HL-60 (cell line): ENCODE data around the gene CALHM2.
A peak's percentile ranks its signal among the peaks of the same experiment; 100 is the strongest.

Source experiments
- DNase-seq, 2 experiments: peaks; one replicate each; pipeline ENCODE4 v3.0.0-alpha.2; 2010 to 2020; ENCODE audit warnings: low read depth in 1 of 2, low spot score in 1 of 2
- H3K27ac ChIP-seq: fragments of 250-450 bp; sonication (Bioruptor Pico); replicated peaks from 2 replicates; pipeline ENCODE4 v1.5.1; 2020; ENCODE audit warnings: mild to moderate bottlenecking, moderate library complexity
- H3K27me3 ChIP-seq: fragments of 250-450 bp; sonication (Bioruptor Pico); 2 replicates; pipeline ENCODE4 v1.5.1; 2021; ENCODE audit warnings: mild to moderate bottlenecking, moderate library complexity; ENCODE audit not compliant: insufficient read depth, poor library complexity, severe bottlenecking
- H3K4me3 ChIP-seq: replicated peaks from 2 replicates; pipeline ENCODE4 v1.5.1; 2011; ENCODE audit warnings: mild to moderate bottlenecking, control low read depth, low read length; ENCODE audit not compliant: insufficient read depth
- GABPA ChIP-seq: IDR thresholded peaks from 2 replicates; pipeline ENCODE4 v1.6.1; 2012; ENCODE audit warnings: low read depth
- POLR2AphosphoS5 ChIP-seq: IDR thresholded peaks from 2 replicates; pipeline ENCODE4 v1.6.1; 2012; ENCODE audit warnings: low read depth
- SPI1 ChIP-seq: IDR thresholded peaks from 2 replicates; pipeline ENCODE4 v1.6.1; 2012; ENCODE audit warnings: low read depth, mild to moderate bottlenecking, borderline replicate concordance
- TF ChIP-seq, protein P1 (sequence below): IDR thresholded peaks from one replicate; pipeline ENCODE4 v1.5.1; 2011; ENCODE audit warnings: low read length, control low read depth, inconsistent platforms; ENCODE audit not compliant: insufficient read depth
- TF ChIP-seq, protein P2 (sequence below): IDR thresholded peaks from 2 replicates; pipeline ENCODE4 v1.6.1; 2012; ENCODE audit warnings: low read depth; ENCODE audit not compliant: insufficient replicate concordance

The CALHM2 gene

DNA sequence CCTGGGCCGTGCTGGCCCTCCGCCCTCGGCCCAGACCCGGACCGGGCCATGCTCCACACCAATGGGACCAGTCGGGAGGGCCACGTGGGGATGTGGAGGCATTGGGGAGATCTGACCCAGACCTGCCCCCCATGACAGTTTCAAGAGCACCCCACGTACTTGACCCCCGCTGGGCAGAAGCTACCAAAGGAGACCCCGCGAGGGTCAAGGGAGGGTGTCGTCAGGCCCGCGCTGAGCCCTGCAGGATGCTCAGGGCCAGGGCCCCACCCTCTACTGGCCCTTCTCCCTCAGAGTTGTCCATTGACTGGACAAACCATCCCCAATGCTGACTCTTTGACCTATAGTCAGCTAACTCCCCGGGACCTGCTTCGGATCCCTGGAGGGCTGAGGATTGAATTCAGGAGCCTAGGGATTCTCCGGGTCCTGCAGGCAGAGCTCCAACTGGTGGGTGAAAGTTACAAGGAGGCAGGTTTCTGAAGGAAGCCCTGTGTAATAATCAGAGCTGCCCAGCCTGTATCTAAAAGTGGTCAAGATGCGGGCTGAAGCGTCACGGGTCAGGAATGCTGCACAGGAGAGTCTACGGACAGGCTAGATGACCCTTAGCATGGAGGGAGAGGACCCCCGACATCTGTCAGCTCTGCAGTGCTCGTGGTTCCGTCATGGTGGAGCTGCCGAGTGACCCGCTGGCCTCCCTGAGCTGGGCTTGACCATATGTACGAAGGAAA, 498 bp upstream of the CALHM2 start:
- Histone ChIP-seq H3K27me3 (no peaks in the 10 kb centered on the region), H3K27ac (peak overlapping the region; percentile 20; the same call in 1 of the 2 replicates), H3K4me3 (peak overlapping the region; percentile 58)
- TF ChIP-seq, protein P1, sequence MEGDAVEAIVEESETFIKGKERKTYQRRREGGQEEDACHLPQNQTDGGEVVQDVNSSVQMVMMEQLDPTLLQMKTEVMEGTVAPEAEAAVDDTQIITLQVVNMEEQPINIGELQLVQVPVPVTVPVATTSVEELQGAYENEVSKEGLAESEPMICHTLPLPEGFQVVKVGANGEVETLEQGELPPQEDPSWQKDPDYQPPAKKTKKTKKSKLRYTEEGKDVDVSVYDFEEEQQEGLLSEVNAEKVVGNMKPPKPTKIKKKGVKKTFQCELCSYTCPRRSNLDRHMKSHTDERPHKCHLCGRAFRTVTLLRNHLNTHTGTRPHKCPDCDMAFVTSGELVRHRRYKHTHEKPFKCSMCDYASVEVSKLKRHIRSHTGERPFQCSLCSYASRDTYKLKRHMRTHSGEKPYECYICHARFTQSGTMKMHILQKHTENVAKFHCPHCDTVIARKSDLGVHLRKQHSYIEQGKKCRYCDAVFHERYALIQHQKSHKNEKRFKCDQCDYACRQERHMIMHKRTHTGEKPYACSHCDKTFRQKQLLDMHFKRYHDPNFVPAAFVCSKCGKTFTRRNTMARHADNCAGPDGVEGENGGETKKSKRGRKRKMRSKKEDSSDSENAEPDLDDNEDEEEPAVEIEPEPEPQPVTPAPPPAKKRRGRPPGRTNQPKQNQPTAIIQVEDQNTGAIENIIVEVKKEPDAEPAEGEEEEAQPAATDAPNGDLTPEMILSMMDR: no peak
- TF ChIP-seq, protein P2, sequence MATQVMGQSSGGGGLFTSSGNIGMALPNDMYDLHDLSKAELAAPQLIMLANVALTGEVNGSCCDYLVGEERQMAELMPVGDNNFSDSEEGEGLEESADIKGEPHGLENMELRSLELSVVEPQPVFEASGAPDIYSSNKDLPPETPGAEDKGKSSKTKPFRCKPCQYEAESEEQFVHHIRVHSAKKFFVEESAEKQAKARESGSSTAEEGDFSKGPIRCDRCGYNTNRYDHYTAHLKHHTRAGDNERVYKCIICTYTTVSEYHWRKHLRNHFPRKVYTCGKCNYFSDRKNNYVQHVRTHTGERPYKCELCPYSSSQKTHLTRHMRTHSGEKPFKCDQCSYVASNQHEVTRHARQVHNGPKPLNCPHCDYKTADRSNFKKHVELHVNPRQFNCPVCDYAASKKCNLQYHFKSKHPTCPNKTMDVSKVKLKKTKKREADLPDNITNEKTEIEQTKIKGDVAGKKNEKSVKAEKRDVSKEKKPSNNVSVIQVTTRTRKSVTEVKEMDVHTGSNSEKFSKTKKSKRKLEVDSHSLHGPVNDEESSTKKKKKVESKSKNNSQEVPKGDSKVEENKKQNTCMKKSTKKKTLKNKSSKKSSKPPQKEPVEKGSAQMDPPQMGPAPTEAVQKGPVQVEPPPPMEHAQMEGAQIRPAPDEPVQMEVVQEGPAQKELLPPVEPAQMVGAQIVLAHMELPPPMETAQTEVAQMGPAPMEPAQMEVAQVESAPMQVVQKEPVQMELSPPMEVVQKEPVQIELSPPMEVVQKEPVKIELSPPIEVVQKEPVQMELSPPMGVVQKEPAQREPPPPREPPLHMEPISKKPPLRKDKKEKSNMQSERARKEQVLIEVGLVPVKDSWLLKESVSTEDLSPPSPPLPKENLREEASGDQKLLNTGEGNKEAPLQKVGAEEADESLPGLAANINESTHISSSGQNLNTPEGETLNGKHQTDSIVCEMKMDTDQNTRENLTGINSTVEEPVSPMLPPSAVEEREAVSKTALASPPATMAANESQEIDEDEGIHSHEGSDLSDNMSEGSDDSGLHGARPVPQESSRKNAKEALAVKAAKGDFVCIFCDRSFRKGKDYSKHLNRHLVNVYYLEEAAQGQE: no peak
- TF ChIP-seq SPI1 (no peak), POLR2AphosphoS5 (no peak), GABPA (no peak)
- DNase-seq: no peak

DNA sequence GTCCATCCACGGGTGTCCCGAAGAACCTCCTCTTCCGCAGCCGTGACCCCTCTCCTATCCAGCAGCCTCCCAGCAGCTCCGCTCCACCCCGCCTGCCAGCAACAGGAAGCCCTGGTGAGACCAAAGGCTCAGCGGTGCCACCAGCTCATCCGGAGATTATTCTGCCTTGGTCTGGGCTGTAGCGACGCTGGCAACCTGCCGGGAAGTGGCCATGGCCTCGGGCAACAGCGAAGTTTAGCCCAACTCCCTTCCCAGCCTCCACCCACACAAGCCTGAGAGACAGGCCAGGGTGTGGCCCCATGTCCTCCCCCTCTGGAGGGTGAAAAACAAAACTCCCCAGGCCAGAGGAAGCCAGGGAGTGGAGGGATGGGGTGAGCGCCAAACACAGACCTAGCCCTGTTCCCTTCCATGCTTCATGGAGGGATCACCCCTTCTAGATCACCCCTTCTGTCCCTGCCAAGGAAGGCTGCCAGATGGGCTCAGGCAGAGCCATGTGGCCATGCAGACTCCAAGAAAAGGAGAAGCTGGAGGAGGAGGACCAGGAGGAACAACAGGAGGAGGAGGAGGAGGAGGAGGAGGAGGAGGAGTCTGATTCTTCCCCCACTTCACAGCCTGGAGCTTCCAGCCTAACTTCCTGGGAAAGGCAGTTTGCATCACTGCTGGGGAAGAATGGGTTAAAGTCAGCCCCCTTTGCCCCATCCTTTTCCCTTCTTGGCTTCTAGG, 918 bp downstream of the CALHM2 start:
- H3K27me3 ChIP-seq: no peaks in the 10 kb centered on the region
- peak overlapping the region; percentile 58 for H3K4me3 ChIP-seq

DNA sequence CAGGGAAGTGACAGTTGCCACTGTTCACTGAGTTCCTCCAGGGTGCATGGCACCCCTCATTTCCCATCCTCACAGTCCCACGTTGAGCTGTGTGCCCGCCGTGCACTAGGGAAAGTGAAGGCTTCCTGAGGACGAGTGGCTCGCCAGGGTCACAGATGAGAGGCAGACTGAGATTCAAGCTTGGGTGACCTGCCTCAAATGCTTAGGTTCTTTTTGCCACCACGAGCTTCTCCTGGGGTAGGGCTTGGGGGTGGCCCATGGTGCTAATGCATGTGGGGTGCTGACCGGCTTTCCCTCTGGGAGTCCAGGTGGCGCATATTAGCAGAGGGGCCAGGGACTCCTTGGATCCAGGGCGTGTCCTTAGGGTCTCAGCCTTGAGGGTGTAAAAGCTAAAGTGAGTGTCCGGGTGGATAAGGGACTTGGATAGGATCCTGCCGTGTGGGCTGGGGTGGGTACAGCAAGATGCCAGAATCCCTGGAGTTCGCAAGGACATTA, 1.9 kb downstream of the CALHM2 start:
- DNase-seq: no peak
- Histone ChIP-seq H3K4me3 (no peak overlapping the region), H3K27ac (no peak overlapping the region), H3K27me3 (no peaks in the 10 kb centered on the region)
- TF ChIP-seq POLR2AphosphoS5: no peak
- TF ChIP-seq, protein P1: no peak
- TF ChIP-seq, protein P2: no peak
- no peak for TF ChIP-seq GABPA
- no peak for TF ChIP-seq SPI1

More for the DNA sequence above, 918 bp downstream of the CALHM2 start:
- peak in 1 of 2 experiments; percentile 61 for DNase-seq
- no peak for TF ChIP-seq GABPA
- TF ChIP-seq, protein P2: no peak
- no peak for TF ChIP-seq POLR2AphosphoS5
- TF ChIP-seq, protein P1: no peak
- no peak for TF ChIP-seq SPI1
- H3K27ac ChIP-seq: peak overlapping the region; percentile 38
